HepG2 (cell line): Measurements from ENCODE around the gene FGFR3. TPM values are rescaled to one million over a fixed set of nuclear protein-coding genes. Genes with fewer than 3 reads are reported as not detected.
A peak's percentile ranks its signal among the peaks of the same experiment; 100 is the strongest.

Experiments
- BCLAF1 ChIP-seq: fragments of 450-650 bp; IDR thresholded peaks from 2 replicates; pipeline ENCODE4 v1.6.1; 2017; ENCODE audit warnings: mild to moderate bottlenecking
- BRD4 ChIP-seq: sonication (generic); formaldehyde crosslinking; IDR thresholded peaks from 2 replicates; pipeline ENCODE4 v1.4.0; 2020; ENCODE audit warnings: missing genetic modification reagents
- CBX1 ChIP-seq: IDR thresholded peaks from one replicate; pipeline ENCODE4 v1.6.1; 2016; ENCODE audit warnings: antibody characterized with exemption, low read depth
- FUBP1 ChIP-seq: sonication (generic); formaldehyde crosslinking; IDR thresholded peaks from 2 replicates; pipeline ENCODE4 v1.5.1; 2020; ENCODE audit warnings: missing genetic modification reagents, mild to moderate bottlenecking, borderline replicate concordance
- HDAC2 ChIP-seq: sonication (generic); formaldehyde crosslinking; IDR thresholded peaks from 2 replicates; pipeline ENCODE4 v1.4.0; 2020; ENCODE audit warnings: missing genetic modification reagents
- MIXL1 ChIP-seq: IDR thresholded peaks from 2 replicates; pipeline ENCODE4 v1.6.1; 2016
- PATZ1 ChIP-seq: sonication (generic); formaldehyde crosslinking; IDR thresholded peaks from 2 replicates; pipeline ENCODE4 v1.4.0; 2020; ENCODE audit warnings: missing genetic modification reagents
- PCBP1 ChIP-seq: fragments of 200-400 bp; formaldehyde crosslinking; IDR thresholded peaks from 2 replicates; pipeline ENCODE4 v1.6.1; 2017; ENCODE audit warnings: mild to moderate bottlenecking, low read depth, low read length, borderline replicate concordance
- RARA ChIP-seq: IDR thresholded peaks from 2 replicates; pipeline ENCODE4 v1.6.1; 2016; ENCODE audit warnings: missing genetic modification reagents, missing compliant biosample characterization
- SIX4 ChIP-seq: sonication (generic); formaldehyde crosslinking; IDR thresholded peaks from 2 replicates; pipeline ENCODE4 v1.4.0; 2020; ENCODE audit warnings: missing genetic modification reagents
- SOX5 ChIP-seq: IDR thresholded peaks from 2 replicates; pipeline ENCODE4 v1.6.1; 2016; ENCODE audit warnings: borderline replicate concordance
- ZFY ChIP-seq: sonication (generic); formaldehyde crosslinking; IDR thresholded peaks from 2 replicates; pipeline ENCODE4 v1.4.0; 2020; ENCODE audit warnings: missing genetic modification reagents
- ZNF253 ChIP-seq: sonication (generic); formaldehyde crosslinking; IDR thresholded peaks from 2 replicates; pipeline ENCODE4 v1.8.0; 2022; ENCODE audit warnings: mild to moderate bottlenecking, missing genetic modification reagents, borderline replicate concordance
- ZNF503 ChIP-seq: sonication (generic); formaldehyde crosslinking; IDR thresholded peaks from 2 replicates; pipeline ENCODE4 v1.4.0; 2020; ENCODE audit warnings: missing genetic modification reagents
- ZNF660 ChIP-seq: sonication (generic); formaldehyde crosslinking; IDR thresholded peaks from 2 replicates; pipeline ENCODE4 v1.5.1; 2020; ENCODE audit warnings: mild to moderate bottlenecking, low read depth, missing genetic modification reagents, borderline replicate concordance
- ZNF740 ChIP-seq: sonication (generic); formaldehyde crosslinking; IDR thresholded peaks from 2 replicates; pipeline ENCODE4 v1.4.0; 2020; ENCODE audit warnings: missing genetic modification reagents
- ZNF775 ChIP-seq: sonication (generic); formaldehyde crosslinking; IDR thresholded peaks from 2 replicates; pipeline ENCODE4 v1.4.0; 2020; ENCODE audit warnings: missing genetic modification reagents, mild to moderate bottlenecking, moderate library complexity, borderline replicate concordance
- ZNF790 ChIP-seq: sonication (generic); formaldehyde crosslinking; IDR thresholded peaks from 2 replicates; pipeline ENCODE4 v1.8.0; 2022; ENCODE audit warnings: missing genetic modification reagents, mild to moderate bottlenecking, borderline replicate concordance
- polyA plus RNA-seq, 8 experiments: library from polyadenylated mRNA; depleted of rRNA in 3 of 8; stranded (reverse) in 7 of 8; unstranded in 1 of 8; fragments of >200 nt; fragmentation: Illumina TruSeq in 4 of 8; extraction: Trizol in 4 of 8; gene quantifications; 2 replicates each; pipeline versions ENCODE4 v1.2.1 to v1.2.3, GENCODE V29; 2011 to 2016; ENCODE audit warnings: low read depth in 4 of 8, missing spikeins in 1 of 8, mixed read lengths in 1 of 8; ENCODE audit not compliant: insufficient read depth in 1 of 8
- total RNA-seq, 5 experiments: library from RNA; depleted of rRNA; stranded (reverse); fragments of >200 nt; fragmentation: Illumina TruSeq; extraction: Trizol; gene quantifications; 2 replicates each; pipeline ENCODE4 v1.2.3, GENCODE V29; 2016; ENCODE audit warnings: low read depth in 1 of 5

The FGFR3 gene
- total and polyA plus RNA-seq, 2 of the 13 experiments (the other 11 are each of a cell fraction or from before 2014, with no cell fraction given): 103 to 109 TPM

GRCh38 chr4:1767770-1768366, 25.2 kb upstream of the FGFR3 start (continued):
- no peak for TF ChIP-seq FUBP1 (CRISPR knock-in tag)
- no peak for TF ChIP-seq ZNF253 (CRISPR knock-in tag)
- no peak for TF ChIP-seq SIX4 (CRISPR knock-in tag)
- peak; percentile 60 for TF ChIP-seq ZNF740 (CRISPR knock-in tag)
- TF ChIP-seq SOX5 (CRISPR knock-in tag): no peak
- peak; percentile 93 for TF ChIP-seq PATZ1 (CRISPR knock-in tag)
- no peak for TF ChIP-seq BCLAF1
- TF ChIP-seq ZNF503 (CRISPR knock-in tag): peak; percentile 1; the same call in 1 of the 2 replicates
- no peak for TF ChIP-seq ZNF775 (CRISPR knock-in tag)
- TF ChIP-seq CBX1: peak; percentile 40
- peak; percentile 35; the same call in 1 of the 2 replicates for TF ChIP-seq PCBP1
- TF ChIP-seq ZNF790 (CRISPR knock-in tag): no peak
- TF ChIP-seq RARA: 0 out of 2 replicates have a peak, but pooled peaks have one; percentile 9
- 0 out of 2 replicates have a peak, but pooled peaks have one; percentile 4 for TF ChIP-seq HDAC2 (CRISPR knock-in tag)
- peak; percentile 20; the same call in 1 of the 2 replicates for TF ChIP-seq BRD4
- 0 out of 2 replicates have a peak, but pooled peaks have one; percentile 7 for TF ChIP-seq MIXL1 (CRISPR knock-in tag)
- no peak for TF ChIP-seq ZNF660
- 0 out of 2 replicates have a peak, but pooled peaks have one; percentile 1 for TF ChIP-seq ZFY (CRISPR knock-in tag)
